ENCODE results near the gene FARP2.

DNA sequence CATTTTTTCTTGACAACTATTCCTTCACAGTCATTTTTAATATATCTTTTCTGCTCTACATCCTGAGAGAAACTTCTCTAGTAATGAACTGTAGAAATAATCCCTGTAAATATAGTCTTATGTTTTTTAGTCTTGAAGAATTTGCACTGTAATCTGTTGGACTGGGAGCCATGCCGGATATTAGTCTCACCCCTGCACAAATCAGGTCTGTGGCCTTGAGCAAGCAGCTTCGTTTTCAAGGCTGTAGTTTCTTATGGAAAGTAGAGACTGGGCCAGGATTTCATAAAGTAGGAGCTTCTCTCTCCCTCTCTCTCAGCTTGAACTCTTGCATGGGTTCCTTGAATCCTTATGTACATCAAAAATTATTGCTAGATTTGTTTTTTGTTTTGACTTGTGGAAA, 8.7 kb downstream of the FARP2 start:
- TF ChIP-seq PATZ1 (CRISPR knock-in tag; IDR thresholded peaks at IDR 0.05; ENCODE audit: borderline replicate concordance), result no peak
- TF ChIP-seq ZFP3 (CRISPR knock-in tag; IDR thresholded peaks at IDR 0.05), result no peak
- TF ChIP-seq OSR1 (CRISPR knock-in tag; IDR thresholded peaks at IDR 0.05), result no peak
- no peak for TF ChIP-seq BACH2 (CRISPR knock-in tag; IDR thresholded peaks at IDR 0.05; ENCODE audit: borderline replicate concordance)
- TF ChIP-seq, protein P1, sequence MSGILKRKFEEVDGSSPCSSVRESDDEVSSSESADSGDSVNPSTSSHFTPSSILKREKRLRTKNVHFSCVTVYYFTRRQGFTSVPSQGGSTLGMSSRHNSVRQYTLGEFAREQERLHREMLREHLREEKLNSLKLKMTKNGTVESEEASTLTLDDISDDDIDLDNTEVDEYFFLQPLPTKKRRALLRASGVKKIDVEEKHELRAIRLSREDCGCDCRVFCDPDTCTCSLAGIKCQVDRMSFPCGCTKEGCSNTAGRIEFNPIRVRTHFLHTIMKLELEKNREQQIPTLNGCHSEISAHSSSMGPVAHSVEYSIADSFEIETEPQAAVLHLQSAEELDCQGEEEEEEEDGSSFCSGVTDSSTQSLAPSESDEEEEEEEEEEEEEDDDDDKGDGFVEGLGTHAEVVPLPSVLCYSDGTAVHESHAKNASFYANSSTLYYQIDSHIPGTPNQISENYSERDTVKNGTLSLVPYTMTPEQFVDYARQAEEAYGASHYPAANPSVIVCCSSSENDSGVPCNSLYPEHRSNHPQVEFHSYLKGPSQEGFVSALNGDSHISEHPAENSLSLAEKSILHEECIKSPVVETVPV (CRISPR knock-in tag; IDR thresholded peaks at IDR 0.05), result no peak
- no peak for TF ChIP-seq ISL1 (CRISPR knock-in tag; IDR thresholded peaks at IDR 0.05)
- TF ChIP-seq PPARA (CRISPR knock-in tag; IDR thresholded peaks at IDR 0.05; ENCODE audit: borderline replicate concordance), result no peak
- TF ChIP-seq, protein P2, sequence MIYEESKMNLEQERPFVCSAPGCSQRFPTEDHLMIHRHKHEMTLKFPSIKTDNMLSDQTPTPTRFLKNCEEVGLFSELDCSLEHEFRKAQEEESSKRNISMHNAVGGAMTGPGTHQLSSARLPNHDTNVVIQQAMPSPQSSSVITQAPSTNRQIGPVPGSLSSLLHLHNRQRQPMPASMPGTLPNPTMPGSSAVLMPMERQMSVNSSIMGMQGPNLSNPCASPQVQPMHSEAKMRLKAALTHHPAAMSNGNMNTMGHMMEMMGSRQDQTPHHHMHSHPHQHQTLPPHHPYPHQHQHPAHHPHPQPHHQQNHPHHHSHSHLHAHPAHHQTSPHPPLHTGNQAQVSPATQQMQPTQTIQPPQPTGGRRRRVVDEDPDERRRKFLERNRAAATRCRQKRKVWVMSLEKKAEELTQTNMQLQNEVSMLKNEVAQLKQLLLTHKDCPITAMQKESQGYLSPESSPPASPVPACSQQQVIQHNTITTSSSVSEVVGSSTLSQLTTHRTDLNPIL (CRISPR knock-in tag; IDR thresholded peaks at IDR 0.05; ENCODE audit: low read depth), result no peak
